NCI-H2107 treated with DMSO at 0.1 percent for 48 hours (cell line): ENCODE results near the gene VAPA.

Experiments
- DNase-seq: peaks from one replicate; lab custom pipeline; 2025; ENCODE audit not compliant: unreplicated experiment; lab: John Stamatoyannopoulos, UW

Gene VAPA

DNA sequence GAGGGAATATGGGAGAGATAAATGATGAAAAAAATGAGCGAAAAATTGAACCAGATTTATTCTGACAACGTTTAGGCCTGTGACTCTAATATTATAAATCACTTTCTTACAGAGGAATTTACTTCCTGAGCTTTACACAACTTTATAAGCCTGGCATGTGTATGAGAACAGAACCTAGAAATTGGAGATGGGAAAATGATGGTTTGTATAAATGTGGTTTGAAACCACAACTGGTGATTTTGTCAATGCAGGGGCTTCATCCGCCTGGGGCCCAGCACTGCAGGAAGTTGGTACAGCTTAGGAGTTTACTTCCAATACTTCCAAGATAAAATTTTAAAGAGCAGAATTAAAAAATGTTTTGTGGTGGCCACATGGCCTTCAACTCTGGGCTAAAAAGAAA, 82.3 kb downstream of the VAPA start:
- no peak for DNase-seq

DNA sequence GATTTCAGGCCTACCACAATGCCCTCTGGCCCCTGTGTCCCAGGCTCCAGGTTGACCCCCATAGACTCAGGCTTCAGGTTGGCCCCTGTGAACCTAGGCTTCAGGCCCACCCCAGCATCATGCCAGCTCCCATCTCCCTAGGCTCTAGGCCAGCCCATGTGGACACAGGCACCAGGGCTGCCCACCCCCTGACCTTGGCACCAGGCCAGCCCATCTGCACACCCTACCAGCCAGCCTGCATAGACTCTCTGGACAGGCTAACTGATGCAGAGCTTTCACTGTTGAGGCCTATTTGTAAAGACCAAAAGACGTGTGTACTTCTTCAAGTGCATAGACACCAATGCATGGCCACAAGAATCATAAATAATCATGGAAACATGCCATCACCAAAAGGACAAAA, 83.9 kb downstream of the VAPA start:
- DNase-seq = no peak

DNA sequence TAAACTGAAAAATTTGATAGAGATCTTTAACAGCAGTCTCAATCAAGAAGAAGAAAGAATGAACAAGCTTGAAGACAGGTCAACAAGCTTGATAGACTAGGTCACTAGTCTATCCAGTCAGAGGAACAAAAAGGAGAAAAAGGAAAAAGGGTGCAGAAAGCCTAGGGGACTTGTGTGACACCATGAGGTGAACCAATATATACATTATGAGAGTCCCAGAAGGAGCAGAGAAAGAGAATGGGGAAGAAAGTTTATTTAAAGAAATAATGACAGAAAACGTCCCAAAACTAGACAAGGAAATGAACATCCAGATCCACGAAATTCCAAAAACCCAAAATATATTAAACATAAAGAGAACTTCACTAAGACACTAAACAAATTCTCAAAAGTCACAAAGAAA, 84.5 kb downstream of the VAPA start:
- no peak for DNase-seq

DNA sequence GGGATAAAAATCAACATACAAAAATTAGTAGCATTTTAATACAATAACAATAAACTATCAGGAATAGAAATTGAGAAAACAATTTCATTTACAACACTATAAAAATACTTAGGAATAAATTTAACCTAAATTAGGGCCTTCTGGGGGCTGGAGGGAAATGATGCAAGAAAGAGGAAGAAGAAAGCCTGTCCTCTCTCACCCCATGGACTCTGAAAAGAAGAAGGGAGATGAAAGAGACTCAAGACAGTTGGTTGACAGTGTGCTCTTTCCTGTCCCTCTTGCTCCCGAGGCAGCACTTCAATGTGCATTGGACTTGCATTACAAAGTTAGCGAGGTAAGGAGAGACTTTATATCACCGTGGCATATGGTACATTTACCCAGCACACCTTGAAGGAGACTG, 88.5 kb downstream of the VAPA start:
- DNase-seq = no peak

DNA sequence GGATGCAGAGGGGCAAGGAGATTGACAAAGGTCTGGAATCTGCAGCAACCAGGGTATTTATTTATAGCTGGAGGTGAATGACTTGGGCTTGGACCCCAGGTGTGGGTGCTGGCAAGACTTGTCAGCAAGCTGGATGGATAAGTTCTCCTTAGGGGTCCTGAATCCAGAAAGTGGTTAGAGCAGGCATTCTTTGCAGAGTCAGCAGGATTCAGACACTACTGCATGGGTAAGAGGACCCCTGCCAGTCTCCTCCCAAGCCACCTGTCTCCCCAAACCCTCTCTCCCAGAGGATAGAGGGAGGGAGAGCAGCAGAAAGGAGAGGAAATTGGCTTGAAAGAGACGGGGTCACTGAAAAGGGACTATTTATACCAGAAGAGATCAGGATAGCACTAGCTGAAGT, 89.5 kb downstream of the VAPA start:
- no peak for DNase-seq

DNA sequence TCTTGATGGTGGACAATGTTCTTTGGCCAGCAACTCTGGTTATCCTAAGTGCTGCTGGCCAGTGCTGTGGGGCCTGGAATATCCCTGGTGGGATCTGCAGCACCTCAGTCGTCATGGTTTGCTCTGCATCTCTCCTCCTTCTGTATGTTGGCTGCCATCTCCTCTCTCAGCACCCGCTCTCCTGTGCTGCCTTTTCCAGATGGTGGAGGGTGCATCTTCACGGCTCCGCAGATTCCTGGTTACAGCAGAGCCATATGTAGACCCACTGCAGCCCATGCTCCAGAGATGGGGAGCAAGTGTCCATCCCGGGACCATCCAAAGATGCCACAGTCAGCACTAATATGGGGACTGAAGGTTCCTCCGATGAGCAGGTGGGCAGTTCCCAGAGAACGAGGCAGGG, 90.0 kb downstream of the VAPA start:
- no peak for DNase-seq

DNA sequence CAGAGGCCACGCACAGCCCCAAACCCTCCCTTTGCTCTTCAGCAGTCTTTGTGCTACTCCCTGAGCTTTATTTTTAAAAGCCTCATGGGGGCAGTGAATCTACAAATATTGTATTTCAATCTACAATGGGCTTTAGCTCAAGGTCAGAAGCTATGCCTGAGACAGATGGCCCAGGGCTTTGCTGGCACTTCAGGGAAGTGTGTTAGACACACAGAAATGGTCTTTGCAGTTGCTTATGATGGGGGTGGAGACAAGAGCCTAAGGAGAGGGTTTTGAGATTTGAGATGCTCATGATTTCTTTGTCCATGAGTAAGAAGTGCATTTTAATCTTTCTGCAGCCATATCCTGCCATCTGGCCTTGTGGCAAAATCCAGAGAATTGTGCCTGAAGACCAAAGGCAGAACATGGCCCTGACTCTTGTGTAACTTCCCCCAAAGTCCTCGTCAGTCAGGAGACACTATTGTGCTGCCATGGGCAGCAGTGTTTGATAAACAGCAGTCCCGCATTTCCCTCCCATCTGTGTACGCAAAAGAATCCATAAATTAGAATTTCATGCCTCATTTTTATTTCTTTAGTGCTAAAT, 92.6 kb downstream of the VAPA start:
- DNase-seq = no peak

DNA sequence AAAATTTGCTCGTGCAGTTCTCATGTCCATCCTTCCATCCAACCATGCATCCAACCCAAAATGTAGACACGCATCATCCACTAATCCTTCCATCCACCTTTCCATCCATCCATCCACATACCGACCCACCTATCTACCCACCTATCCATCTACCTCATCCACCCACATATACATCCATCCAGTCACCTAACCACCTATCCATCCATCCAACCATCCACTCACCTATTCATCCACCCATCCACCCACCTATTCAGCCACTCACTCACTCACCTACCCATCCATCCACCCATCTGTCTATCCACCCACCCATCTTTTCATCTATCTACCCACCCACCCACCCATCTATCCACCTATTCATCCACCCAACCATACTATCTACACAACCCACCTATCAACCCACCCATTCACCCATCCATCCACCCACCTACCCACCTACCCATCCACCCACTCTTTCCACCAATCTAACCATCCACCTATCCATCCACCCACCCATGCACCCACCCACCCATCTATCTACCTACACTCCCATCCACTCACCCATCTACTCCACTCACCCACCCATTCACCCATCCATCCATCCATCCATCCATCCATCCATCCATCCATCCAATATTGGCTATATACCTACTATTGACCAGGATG, 94.3 kb downstream of the VAPA start:
- no peak for DNase-seq
